Breast epithelium (tissue), 3 donors: ENCODE results near the gene CLCN2.

Experiments
- POLR2A ChIP-seq: fragments of 450-650 bp; IDR thresholded peaks from one replicate; pipeline ENCODE4 v1.6.1; 2016; ENCODE audit warnings: antibody characterized with exemption, mild to moderate bottlenecking, moderate library complexity
- TF ChIP-seq, protein P1 (sequence below), 3 donors: fragments of 450-650 bp; IDR thresholded peaks; one replicate each; pipeline ENCODE4 v1.5.1; 2016 to 2017; ENCODE audit warnings: antibody characterized with exemption in 3 of 3, mild to moderate bottlenecking in 3 of 3, moderate library complexity in 3 of 3

DNA sequence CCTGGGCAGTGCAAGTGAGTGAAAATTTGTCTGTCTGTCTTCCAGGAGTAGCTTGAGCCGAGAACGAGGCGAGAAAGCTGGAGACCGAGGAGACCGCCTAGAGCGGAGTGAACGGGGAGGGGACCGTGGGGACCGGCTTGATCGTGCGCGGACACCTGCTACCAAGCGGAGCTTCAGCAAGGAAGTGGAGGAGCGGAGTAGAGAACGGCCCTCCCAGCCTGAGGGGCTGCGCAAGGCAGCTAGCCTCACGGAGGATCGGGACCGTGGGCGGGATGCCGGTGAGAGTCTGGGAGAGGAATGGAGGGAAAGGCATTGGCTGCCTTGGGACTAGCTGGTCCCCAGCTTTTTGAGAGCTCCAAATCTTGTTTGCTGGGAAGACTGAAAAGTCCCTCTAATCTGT, 34.2 kb downstream of the CLCN2 start:
- TF ChIP-seq, protein P1, sequence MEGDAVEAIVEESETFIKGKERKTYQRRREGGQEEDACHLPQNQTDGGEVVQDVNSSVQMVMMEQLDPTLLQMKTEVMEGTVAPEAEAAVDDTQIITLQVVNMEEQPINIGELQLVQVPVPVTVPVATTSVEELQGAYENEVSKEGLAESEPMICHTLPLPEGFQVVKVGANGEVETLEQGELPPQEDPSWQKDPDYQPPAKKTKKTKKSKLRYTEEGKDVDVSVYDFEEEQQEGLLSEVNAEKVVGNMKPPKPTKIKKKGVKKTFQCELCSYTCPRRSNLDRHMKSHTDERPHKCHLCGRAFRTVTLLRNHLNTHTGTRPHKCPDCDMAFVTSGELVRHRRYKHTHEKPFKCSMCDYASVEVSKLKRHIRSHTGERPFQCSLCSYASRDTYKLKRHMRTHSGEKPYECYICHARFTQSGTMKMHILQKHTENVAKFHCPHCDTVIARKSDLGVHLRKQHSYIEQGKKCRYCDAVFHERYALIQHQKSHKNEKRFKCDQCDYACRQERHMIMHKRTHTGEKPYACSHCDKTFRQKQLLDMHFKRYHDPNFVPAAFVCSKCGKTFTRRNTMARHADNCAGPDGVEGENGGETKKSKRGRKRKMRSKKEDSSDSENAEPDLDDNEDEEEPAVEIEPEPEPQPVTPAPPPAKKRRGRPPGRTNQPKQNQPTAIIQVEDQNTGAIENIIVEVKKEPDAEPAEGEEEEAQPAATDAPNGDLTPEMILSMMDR (IDR thresholded peaks at IDR 0.05): no peak
- TF ChIP-seq POLR2A: no peak
